ENCODE results near the gene ZNF460. TPM values are rescaled to one million over a fixed set of nuclear protein-coding genes. Genes with fewer than 3 reads are reported as not detected.

ZNF460 gene
- total RNA-seq: 119 and 124 TPM in 2 replicates

GRCh38 chr19:57280165-57280961 lies at the start of gene ZNF460:
Gene ZNF460 (plus strand): TSS chr19:57280485. CDS start chr19:57280807, 322 bp downstream.

GRCh38 chr19:57240311-57241090 lies 39.8 kb upstream of the ZNF460 start, which contains the start of gene ZNF805:
Gene ZNF805 (plus strand): TSS chr19:57240632. CDS start chr19:57240892, 260 bp downstream.

DNA sequence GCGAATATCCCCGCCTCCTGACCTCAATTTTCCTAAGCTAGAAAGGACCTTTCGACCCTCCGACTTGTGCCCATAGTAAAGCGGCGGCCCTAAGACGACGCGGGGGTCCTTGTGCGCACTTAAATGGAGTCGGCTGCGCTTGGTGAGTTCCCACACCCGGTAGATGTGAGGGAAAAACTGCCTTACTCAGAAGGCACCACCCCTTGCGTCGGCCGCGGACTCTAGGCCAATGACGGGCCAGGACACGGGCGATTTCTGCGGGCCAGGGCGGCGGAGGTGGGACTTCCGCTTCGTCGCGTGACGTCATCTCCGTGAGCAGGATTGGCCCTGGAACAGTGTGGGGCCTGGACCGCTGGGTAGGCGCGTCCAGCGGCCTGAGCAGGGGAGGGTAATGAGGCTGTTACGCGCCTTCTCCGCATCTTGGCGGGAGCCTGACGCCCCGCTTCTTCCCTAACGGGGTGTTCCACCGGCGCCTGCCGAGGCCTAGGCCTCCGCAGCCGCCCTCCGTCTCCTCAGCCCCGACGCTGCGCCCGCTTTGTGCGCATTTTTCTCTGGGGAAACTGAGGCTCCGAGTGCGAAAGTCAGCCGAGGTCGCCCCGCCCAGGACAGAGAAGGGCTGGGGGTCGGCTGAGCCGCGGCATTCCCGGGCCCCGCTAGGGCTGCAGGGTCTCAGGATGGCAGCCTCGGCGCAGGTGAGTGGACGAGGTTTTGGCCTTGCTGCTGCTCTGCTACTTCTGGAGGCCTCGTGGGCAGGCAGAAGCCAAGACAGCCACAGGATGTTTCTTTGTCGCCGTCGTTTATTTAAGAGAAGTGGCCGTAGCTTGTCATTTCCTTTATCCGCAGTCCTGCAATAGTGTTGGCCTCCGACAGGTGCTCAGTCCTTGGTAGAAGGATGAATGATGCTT lies 40.1 kb downstream of the ZNF460 start, which contains the start of gene ZNF543:
ZNF543 (plus strand) TSS at position 293 of the 905 bp plus-strand sequence; CDS start at position 675, 382 bp downstream.

Other genes starting within 250 kb of the ZNF460 start
- gene USP29, start 160.5 kb upstream of the ZNF460 start, total RNA-seq: not detected in 2 replicates
- gene ZIM3, start 135.3 kb upstream of the ZNF460 start, total RNA-seq: not detected in 2 replicates
- not detected in 2 replicates for gene DUXA, start 113.0 kb upstream of the ZNF460 start, total RNA-seq
- gene ZNF264, start 89.0 kb upstream of the ZNF460 start, total RNA-seq: 35.6 and 51.0 TPM in 2 replicates
- gene AURKC, start 49.5 kb upstream of the ZNF460 start, total RNA-seq: 0.46 and 1.2 TPM in 2 replicates
- gene ZNF805, start 39.9 kb upstream of the ZNF460 start, total RNA-seq: 44.6 and 50.5 TPM in 2 replicates
- gene ZNF543, start 40.0 kb downstream of the ZNF460 start, total RNA-seq: 9.5 and 10.1 TPM in 2 replicates
- gene ZNF304, start 70.8 kb downstream of the ZNF460 start, total RNA-seq: 8.6 and 8.9 TPM in 2 replicates
- gene TRAPPC2B, start 83.1 kb downstream of the ZNF460 start, total RNA-seq: 10.0 and 12.2 TPM in 2 replicates
- gene ZNF547, start 83.1 kb downstream of the ZNF460 start, total RNA-seq: 5.3 and 5.4 TPM in 2 replicates
- gene ZNF548, start 109.4 kb downstream of the ZNF460 start, total RNA-seq: 16.6 and 25.2 TPM in 2 replicates
- 9.8 and 18.7 TPM in 2 replicates for gene ZNF17, start 130.7 kb downstream of the ZNF460 start, total RNA-seq
- 9.2 and 10.6 TPM in 2 replicates for gene ZNF749, start 154.8 kb downstream of the ZNF460 start, total RNA-seq
- gene VN1R1, start 176.7 kb downstream of the ZNF460 start, total RNA-seq: 0.30 and 1.0 TPM in 2 replicates
- gene ZNF772, start 197.1 kb downstream of the ZNF460 start, total RNA-seq: 15.7 and 17.4 TPM in 2 replicates
- 10.9 and 21.7 TPM in 2 replicates for gene ZNF419, start 207.3 kb downstream of the ZNF460 start, total RNA-seq
- gene ZNF773, start 219.5 kb downstream of the ZNF460 start, total RNA-seq: 25.4 and 28.5 TPM in 2 replicates
- 5.3 and 6.2 TPM in 2 replicates for gene ZNF549, start 246.9 kb downstream of the ZNF460 start, total RNA-seq

Measured in smooth muscle cell of the umbilical artery (primary cell).